ENCODE results near the gene ITGB5. TPM values are rescaled to one million over a fixed set of nuclear protein-coding genes. Genes with fewer than 3 reads are reported as not detected.

The ITGB5 gene
- total RNA-seq, 5 donors from 2014 or later (not counting 1 experiment from before 2014, with no cell fraction given): 1.2 to 2.5 (median 1.7) TPM

DNA sequence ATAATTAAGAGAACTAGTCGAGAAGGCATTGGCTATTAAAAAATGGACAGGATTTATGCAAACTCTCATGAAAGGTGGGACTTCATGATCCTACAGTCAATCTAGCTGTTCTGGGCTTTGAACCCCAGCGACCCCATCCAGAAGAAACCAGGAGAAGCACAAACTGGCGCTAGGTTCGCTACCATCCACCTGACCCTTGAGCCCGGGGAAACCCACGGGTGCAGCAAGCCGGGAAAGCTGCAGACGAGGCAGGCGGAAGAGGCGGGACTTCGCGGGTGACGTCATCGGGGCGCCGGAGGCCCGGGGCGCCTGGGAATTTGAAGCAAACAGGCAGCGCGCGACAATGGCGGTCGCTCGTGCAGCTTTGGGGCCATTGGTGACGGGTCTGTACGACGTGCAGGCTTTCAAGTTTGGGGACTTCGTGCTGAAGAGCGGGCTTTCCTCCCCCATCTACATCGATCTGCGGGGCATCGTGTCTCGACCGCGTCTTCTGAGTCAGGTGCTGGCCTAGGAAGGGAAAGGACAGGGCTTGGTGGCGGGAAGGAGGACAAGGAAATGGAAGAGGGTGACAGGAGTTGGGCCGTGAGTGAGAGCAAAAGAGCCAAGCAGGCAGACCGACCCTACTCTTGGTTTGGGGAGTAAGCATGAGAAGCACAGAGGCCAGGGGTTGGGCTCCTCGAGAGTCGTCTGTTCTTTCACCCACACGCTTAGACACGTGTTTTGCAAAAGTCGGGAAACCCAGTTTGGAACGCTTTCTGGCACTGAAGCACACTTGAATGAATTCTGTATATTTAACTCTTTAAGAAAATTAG is 156.8 kb downstream of the ITGB5 start, which contains the start of gene UMPS:
UMPS (plus strand) TSS at position 324 of the 812 bp plus-strand sequence; CDS start at position 344, 20 bp downstream.
- ATAC-seq (replicated peaks in 1 of 4): peak; percentile 98 to 99 (median 98)
- ChIA-PET CTCF (interaction anchor here (0.5 to 1.2 kb wide), 3 partner anchors 8 to 647 kb away, joined by 3 read pairs; no protein-coding TSS in a partner anchor), POLR2A (interaction anchor here in 1 of 2 donors (0.5 to 0.6 kb wide), 2 partner anchors 199 to 771 kb away, joined by 4 to 6 read pairs; no protein-coding TSS in a partner anchor)

DNA sequence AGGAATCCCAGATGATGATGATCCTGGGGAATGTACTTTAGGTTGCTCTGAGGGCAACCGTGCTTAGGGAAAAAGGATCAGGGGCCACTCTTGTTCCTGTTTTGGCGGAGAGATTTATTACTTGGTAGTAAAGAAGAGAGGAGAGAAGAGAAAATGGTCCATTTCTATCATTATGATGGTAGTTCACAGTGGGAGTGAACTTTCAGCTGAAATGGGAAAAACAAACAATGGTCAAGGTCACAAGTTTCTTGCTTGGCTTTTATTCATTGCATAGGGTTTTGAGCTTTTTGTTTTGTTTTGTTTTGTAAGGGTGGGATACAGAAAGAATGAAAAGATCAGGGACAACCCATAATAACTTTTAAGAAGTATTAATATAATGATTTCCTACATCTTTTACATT is 164.6 kb downstream of the ITGB5 start:
- Histone ChIP-seq H3K27ac (ENCODE audit: low read length) (no peak overlapping the region), H3K36me3 (ENCODE audit: control insufficient read depth in 2 of 2, extremely low read depth in 1 of 2, insufficient read depth in 1 of 2, low read length in 1 of 2) (no peaks in the 10 kb centered on the region), H3K27me3 (replicated peaks in 1 of 2; ENCODE audit: control insufficient read depth in 2 of 2, extremely low read depth in 1 of 2, insufficient read depth in 2 of 2, low read length in 1 of 2) (peaks cover 6 to 18% of the 10 kb centered on the region in 2 experiments), H3K4me3 (ENCODE audit: control insufficient read depth in 1 of 2, extremely low read depth in 1 of 2, low read length in 1 of 2) (no peak overlapping the region), H3K4me1 (ENCODE audit: control insufficient read depth in 1 of 2, extremely low read depth in 1 of 2, insufficient read depth in 2 of 2, low read length in 2 of 2) (no peaks in the 10 kb centered on the region), H3K9me3 (no peaks in the 10 kb centered on the region)
- Mint-ChIP-seq H3K36me3 (peaks cover 6% of the 10 kb centered on the region), H3K9me3 (no peaks in the 10 kb centered on the region), H3K4me3 (no peak overlapping the region), H3K4me1 (no peaks in the 10 kb centered on the region), H3K27me3 (peaks cover 57 to 59% of the 10 kb centered on the region in 2 donors), H3K27ac (no peak overlapping the region)
- ChIA-PET POLR2A (no interaction called here), CTCF (no interaction called here)
- WGBS (ENCODE audit: insufficient coverage): no CpG with 5 or more reads among the region's 2 CpGs
- ATAC-seq (replicated peaks in 1 of 4): no peak
- no peak for DNase-seq

More for the DNA sequence above, 156.8 kb downstream of the ITGB5 start, which contains the start of gene UMPS:
- Mint-ChIP-seq H3K36me3 (peaks cover 6% of the 10 kb centered on the region), H3K27me3 (peaks cover 13 to 18% of the 10 kb centered on the region in 2 donors), H3K4me3 (peak within 1 kb of the TSS; percentile 96 to 99 (median 96)), H3K4me1 (peaks cover 32 to 44% (median 41%) of the 10 kb centered on the region in 3 donors), H3K27ac (peak within 1 kb of the TSS; percentile 92 to 97), H3K9me3 (no peaks in the 10 kb centered on the region)
- 3% methylated on average over 32 of the region's 44 CpGs for WGBS (ENCODE audit: insufficient coverage)
- DNase-seq: peak; percentile 81 to 95 (median 91)
- H3K9me3 ChIP-seq: no peaks in the 10 kb centered on the region
- H3K36me3 ChIP-seq (ENCODE audit: control insufficient read depth in 2 of 2, extremely low read depth in 1 of 2, insufficient read depth in 1 of 2, low read length in 1 of 2): peaks cover 0 to 8% of the 10 kb centered on the region in 2 donors
- peaks cover 2 to 9% of the 10 kb centered on the region in 2 experiments for H3K27me3 ChIP-seq (replicated peaks in 1 of 2; ENCODE audit: control insufficient read depth in 2 of 2, extremely low read depth in 1 of 2, insufficient read depth in 2 of 2, low read length in 1 of 2)
- peak within 1 kb of the TSS; percentile 83 for H3K27ac ChIP-seq (ENCODE audit: low read length)
- H3K4me3 ChIP-seq (ENCODE audit: control insufficient read depth in 1 of 2, extremely low read depth in 1 of 2, low read length in 1 of 2): peak within 1 kb of the TSS; percentile 80 to 100
- H3K4me1 ChIP-seq (ENCODE audit: control insufficient read depth in 1 of 2, extremely low read depth in 1 of 2, insufficient read depth in 2 of 2, low read length in 2 of 2): peaks cover 18% of the 10 kb centered on the region in 2 experiments

DNA sequence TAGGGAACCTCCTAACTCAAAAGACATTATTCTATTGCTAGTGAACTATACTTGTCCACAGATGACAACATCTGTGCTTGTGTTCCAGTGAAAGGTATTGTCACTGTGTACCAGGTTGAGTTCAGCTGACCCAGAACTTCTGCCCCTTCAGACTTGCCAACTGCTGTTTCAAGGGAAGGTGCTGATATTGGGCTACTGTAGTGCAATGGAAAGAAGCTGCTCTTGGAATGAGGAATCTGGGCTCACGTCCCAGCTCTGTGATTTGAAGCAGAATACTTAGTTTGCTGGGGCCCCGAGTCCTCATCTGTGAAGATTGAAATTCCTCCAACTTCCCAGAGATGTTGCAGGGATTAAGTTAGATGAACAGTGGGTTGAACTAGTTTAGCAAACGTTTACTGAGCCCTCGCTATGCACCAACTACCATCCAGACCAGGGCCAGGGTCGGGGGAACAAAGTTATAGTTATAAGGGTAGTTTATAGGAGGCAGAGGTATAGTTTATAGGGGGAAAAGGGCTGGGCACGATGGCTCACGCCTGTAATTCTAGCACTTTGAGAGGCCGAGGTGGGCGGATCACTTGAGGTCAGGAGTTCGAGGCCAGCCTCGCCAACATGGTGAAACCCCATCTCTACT is 172.8 kb downstream of the ITGB5 start:
- ATAC-seq (replicated peaks in 1 of 4) (no peak), DNase-seq (no peak)
- POLR2A ChIA-PET: no interaction called here
- CTCF ChIA-PET: no interaction called here
- whole genome bisulfite sequencing (ENCODE audit: insufficient coverage): 66% methylated on average over 2 of the region's 11 CpGs
- Mint-ChIP-seq H3K27ac (no peak overlapping the region), H3K4me3 (no peak overlapping the region), H3K4me1 (no peaks in the 10 kb centered on the region), H3K27me3 (peaks cover 18 to 21% of the 10 kb centered on the region in 2 donors), H3K36me3 (peaks cover 6% of the 10 kb centered on the region), H3K9me3 (no peaks in the 10 kb centered on the region)
- Histone ChIP-seq H3K36me3 (ENCODE audit: control insufficient read depth in 2 of 2, extremely low read depth in 1 of 2, insufficient read depth in 1 of 2, low read length in 1 of 2) (no peaks in the 10 kb centered on the region), H3K9me3 (no peaks in the 10 kb centered on the region), H3K27me3 (replicated peaks in 1 of 2; ENCODE audit: control insufficient read depth in 2 of 2, extremely low read depth in 1 of 2, insufficient read depth in 2 of 2, low read length in 1 of 2) (peaks cover 2 to 9% of the 10 kb centered on the region in 2 experiments), H3K27ac (ENCODE audit: low read length) (no peak overlapping the region), H3K4me1 (ENCODE audit: control insufficient read depth in 1 of 2, extremely low read depth in 1 of 2, insufficient read depth in 2 of 2, low read length in 2 of 2) (no peaks in the 10 kb centered on the region), H3K4me3 (ENCODE audit: control insufficient read depth in 1 of 2, extremely low read depth in 1 of 2, low read length in 1 of 2) (no peak overlapping the region)

Other genes starting within 250 kb of the ITGB5 start
- 10 to 100 TPM; 14.9 to 29.6 (median 21.1) TPM for gene UMPS, start 156.9 kb downstream of the ITGB5 start, total RNA-seq
- 1 to 10 TPM in 1 of 5 donors, under 1 TPM in 4; 0.13 to 6.7 (median 0.18) TPM for gene MUC13, start 47.4 kb upstream of the ITGB5 start, total RNA-seq
- 10 to 100 TPM; 22.6 to 27.6 (median 25.6) TPM for gene HEG1, start 168.6 kb upstream of the ITGB5 start, total RNA-seq

Measured in T-cell (primary cell).